Activated T-helper 2 cell treated with anti-CD3 and anti-CD28 coated beads, Interferon-gamma antibody, Interleukin-2, Interleukin-4, amounts not matched to agents 10 μg/mL and 5 μg/mL and 100 μg/mL, durations not matched to agents 14 hours and 24 hours and 36 hours (primary cell): ENCODE results near the gene CHEK1. TPM values are rescaled to one million over a fixed set of nuclear protein-coding genes. Genes with fewer than 3 reads are reported as not detected.

Experiments
- total RNA-seq: library from RNA; stranded (reverse); gene quantifications from 2 replicates; pipeline ENCODE4 v1.2.3, GENCODE V29; 2022

The CHEK1 gene
- total RNA-seq, 1 donor from 2014 or later = 109 TPM

Other genes with a start within 250 kb of the CHEK1 start
- gene FEZ1, start 128.9 kb upstream of the CHEK1 start, total RNA-seq = 0.80 and 1.1 TPM in 2 replicates
- 44.4 and 50.9 TPM in 2 replicates for gene EI24, start 55.7 kb upstream of the CHEK1 start, total RNA-seq
- 187 and 198 TPM in 2 replicates for gene STT3A, start 32.3 kb upstream of the CHEK1 start, total RNA-seq
- not detected in 2 replicates for gene ACRV1, start 55.7 kb downstream of the CHEK1 start, total RNA-seq
- not detected in 2 replicates for gene PATE1, start 121.1 kb downstream of the CHEK1 start, total RNA-seq
- not detected in 2 replicates for gene PATE2, start 153.7 kb downstream of the CHEK1 start, total RNA-seq
- not detected in 2 replicates for gene PATE3, start 163.0 kb downstream of the CHEK1 start, total RNA-seq
- not detected in 2 replicates for gene PATE4, start 208.2 kb downstream of the CHEK1 start, total RNA-seq